PC-9 (cell line): Measurements from ENCODE around the gene FKBP1A. TPM values are rescaled to one million over a fixed set of nuclear protein-coding genes. Genes with fewer than 3 reads are reported as not detected.

Experiments used
- BruUV-seq: library from RNA; stranded (reverse); fragments of 400-500 nt; replicated peaks from 2 replicates; lab custom pipeline; 2021; lab: Mats Ljungman, UMichigan
- CTCF ChIA-PET: fragments of 300-600 bp; sonication (Branson Sonifier 250); formaldehyde crosslinking; loops from one replicate; lab custom pipeline; 2022; ENCODE audit warnings: antibody characterized with exemption; lab: Charles Lee
- POLR2A ChIA-PET: fragments of 300-600 bp; sonication (Branson Sonifier 250); formaldehyde crosslinking; loops from one replicate; lab custom pipeline; 2022; ENCODE audit warnings: antibody characterized with exemption; ENCODE audit not compliant: unreplicated experiment; lab: Charles Lee
- DNase-seq, 2 experiments: peaks; one replicate each; pipeline versions ENCODE4 v3.0.0 to v3.0.0-alpha.2; 2015 to 2022; ENCODE audit warnings: mixed read lengths in 1 of 2
- H2AFZ ChIP-seq: fragments of 200-600 bp; sonication (generic); 2 replicates; pipeline ENCODE4 v1.8.1; 2017; ENCODE audit warnings: antibody characterized with exemption
- H3F3A ChIP-seq: fragments of 200-600 bp; sonication (generic); 2 replicates; pipeline ENCODE4 v1.8.1; 2017; ENCODE audit warnings: antibody characterized with exemption, mild to moderate bottlenecking, low read depth; ENCODE audit not compliant: insufficient read depth
- H3K27ac ChIP-seq: fragments of 200-600 bp; sonication (generic); 2 replicates; pipeline ENCODE4 v1.6.1; 2016; ENCODE audit warnings: mixed run types
- H3K27me3 ChIP-seq: fragments of 200-600 bp; sonication (generic); 2 replicates; pipeline ENCODE4 v1.6.1; 2016; ENCODE audit warnings: low read depth, mixed run types; ENCODE audit not compliant: insufficient read depth
- H3K36me3 ChIP-seq: fragments of 200-600 bp; sonication (generic); 2 replicates; pipeline ENCODE4 v1.6.1; 2016; ENCODE audit warnings: low read depth, mixed run types
- H3K4me1 ChIP-seq: fragments of 200-600 bp; sonication (generic); replicated peaks from 2 replicates; pipeline ENCODE4 v1.6.1; 2016; ENCODE audit warnings: mixed run types; ENCODE audit not compliant: insufficient read depth
- H3K4me2 ChIP-seq: fragments of 200-600 bp; sonication (generic); 2 replicates; pipeline ENCODE4 v1.6.1; 2017; ENCODE audit warnings: mixed run types
- H3K4me3 ChIP-seq: fragments of 200-600 bp; sonication (generic); 2 replicates; pipeline ENCODE4 v1.6.1; 2016; ENCODE audit warnings: mixed run types
- H3K79me2 ChIP-seq: fragments of 200-600 bp; sonication (generic); 2 replicates; pipeline ENCODE4 v1.6.1; 2017; ENCODE audit warnings: low read depth, mixed run types
- H3K9me2 ChIP-seq: fragments of 200-600 bp; sonication (generic); 2 replicates; pipeline ENCODE4 v1.8.1; 2017; ENCODE audit warnings: mild to moderate bottlenecking; ENCODE audit not compliant: insufficient read depth
- H3K9me3 ChIP-seq: fragments of 200-600 bp; sonication (generic); 2 replicates; pipeline ENCODE4 v1.8.1; 2016; ENCODE audit warnings: low read depth; ENCODE audit not compliant: insufficient read depth
- H4K20me1 ChIP-seq: fragments of 200-600 bp; sonication (generic); 2 replicates; pipeline ENCODE4 v1.8.1; 2017; ENCODE audit not compliant: insufficient read depth
- CTCF ChIP-seq: fragments of 200-600 bp; sonication (generic); conservative IDR thresholded peaks from 2 replicates; pipeline ENCODE4 v1.6.1; 2017; ENCODE audit warnings: mixed run types, antibody characterized with exemption, mild to moderate bottlenecking, moderate library complexity
- EZH2 ChIP-seq: fragments of 200-600 bp; sonication (generic); IDR thresholded peaks from 2 replicates; pipeline ENCODE4 v1.8.0; 2017; ENCODE audit warnings: antibody characterized with exemption, low read depth
- intact Hi-C: fragments of 100-400 bp; cut with micrococcal nuclease; formaldehyde crosslinking; loops from one replicate; pipeline ENCODE4 v1.10.0; 2022; ENCODE audit not compliant: unreplicated experiment
- total RNA-seq: library from RNA; stranded (reverse); gene quantifications from 2 replicates; pipeline ENCODE4 v1.2.3, GENCODE V29; 2021

Gene FKBP1A
- total RNA-seq, 1 experiment from 2014 or later = 320 TPM

DNA sequence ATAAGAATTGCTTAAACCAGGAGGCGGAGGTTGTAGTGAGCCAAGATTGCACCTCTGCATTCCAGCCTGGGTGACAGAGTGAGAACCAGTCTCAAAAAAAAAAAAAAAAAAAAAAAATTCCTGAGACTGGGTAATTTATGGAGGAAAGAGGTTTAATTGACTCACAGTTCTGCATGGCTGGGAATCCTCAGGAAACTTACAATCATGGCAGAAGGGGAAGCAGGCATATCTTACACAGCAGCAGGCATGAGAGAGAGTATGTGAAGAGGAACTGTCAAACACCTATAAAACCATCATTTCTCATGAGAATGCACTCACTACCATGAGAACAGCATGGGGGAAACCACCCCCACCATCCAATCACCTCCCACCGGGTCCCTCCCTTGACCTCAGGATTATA, 1.8 kb upstream of the FKBP1A start:
- TF ChIP-seq EZH2 (no peak), CTCF (no peak)
- Histone ChIP-seq H3K4me2 (no peak overlapping the region), H4K20me1 (peaks cover 22% of the 10 kb centered on the region), H3K79me2 (peaks cover 35% of the 10 kb centered on the region), H3K9me3 (no peaks in the 10 kb centered on the region), H3F3A (peaks cover 17% of the 10 kb centered on the region), H3K4me3 (no peak overlapping the region), H3K4me1 (peaks cover 60% of the 10 kb centered on the region), H3K27me3 (no peaks in the 10 kb centered on the region), H3K27ac (no peak overlapping the region), H3K36me3 (peaks cover 2% of the 10 kb centered on the region; the same call in 1 of the 2 replicates), H2AFZ (no peak overlapping the region), H3K9me2 (no peaks in the 10 kb centered on the region)
- CTCF ChIA-PET = interaction anchor here (0.6 kb wide), 1 partner anchor 23 kb away, joined by 4 read pairs; no protein-coding TSS in a partner anchor
- intact Hi-C loops = no loop called here
- no TSS peak for BruUV-seq
- POLR2A ChIA-PET = no interaction called here
- DNase-seq = no peak

GRCh38 chr20:1393507-1393882, 641 bp upstream of the FKBP1A start:
- no peaks in the 10 kb centered on the region for H3K27me3 ChIP-seq
- peak overlapping the region; percentile 100 for H3K4me2 ChIP-seq
- peaks cover 34% of the 10 kb centered on the region for H4K20me1 ChIP-seq
- peaks cover 14% of the 10 kb centered on the region; the same call in 1 of the 2 replicates for H3F3A ChIP-seq
- peaks cover 57% of the 10 kb centered on the region for H3K4me1 ChIP-seq
- H3K4me3 ChIP-seq = peak overlapping the region; percentile 97
- H3K36me3 ChIP-seq = peaks cover 4% of the 10 kb centered on the region; the same call in 1 of the 2 replicates
- no peak for DNase-seq
- no peaks in the 10 kb centered on the region for H3K9me2 ChIP-seq
- no peaks in the 10 kb centered on the region for H3K9me3 ChIP-seq
- POLR2A ChIA-PET = interaction anchor here (0.7 to 0.8 kb wide), 3 partner anchors 16 to 373 kb away, joined by 3 to 9 read pairs (median 7); no protein-coding TSS in a partner anchor
- TSS peak; percentile 47 for BruUV-seq
- peak overlapping the region; percentile 76 for H2AFZ ChIP-seq
- 0 out of 2 replicates have a peak overlapping the region, but pooled peaks have one; percentile 37 for H3K27ac ChIP-seq
- intact Hi-C loops = loop anchor here (2.0 kb wide), 2 partner anchors 69 to 73 kb away; partner anchors contain the start of gene NSFL1C
- CTCF ChIA-PET = interaction anchor here (0.6 kb wide), 1 partner anchor 18 kb away, joined by 8 read pairs; no protein-coding TSS in a partner anchor
- peaks cover 47% of the 10 kb centered on the region for H3K79me2 ChIP-seq
- no peak for TF ChIP-seq EZH2
- TF ChIP-seq CTCF = no peak

- Histone ChIP-seq H3K4me2 (peak overlapping the region; percentile 100), H4K20me1 (peaks cover 42% of the 10 kb centered on the region), H3K27ac (peak overlapping the region; percentile 40; the same call in 1 of the 2 replicates), H3K79me2 (peaks cover 58% of the 10 kb centered on the region), H2AFZ (peak overlapping the region; percentile 67; the same call in 1 of the 2 replicates), H3K27me3 (no peaks in the 10 kb centered on the region), H3K36me3 (peaks cover 4% of the 10 kb centered on the region; the same call in 1 of the 2 replicates), H3F3A (peaks cover 8% of the 10 kb centered on the region; the same call in 1 of the 2 replicates), H3K9me2 (no peaks in the 10 kb centered on the region), H3K4me3 (peak overlapping the region; percentile 97), H3K4me1 (peaks cover 57% of the 10 kb centered on the region), H3K9me3 (no peaks in the 10 kb centered on the region)
- ChIA-PET POLR2A (no interaction called here), CTCF (interaction anchor here (0.8 kb wide), 1 partner anchor 15 kb away, joined by 6 read pairs; no protein-coding TSS in a partner anchor)
- no peak for DNase-seq
- intact Hi-C loops = loop anchor here (1.0 to 2.0 kb wide), 3 partner anchors 45 to 74 kb away; partner anchors contain the start of gene NSFL1C
- no peak for TF ChIP-seq EZH2
- no TSS peak for BruUV-seq
Observed at GRCh38 chr20:1392443-1392692, 486 bp downstream of the FKBP1A start.
